Astrocyte (in vitro differentiated cells and primary cell): ENCODE data around the gene KCNC4. TPM values are rescaled to one million over a fixed set of nuclear protein-coding genes. Genes with fewer than 3 reads are reported as not detected.

Experiments used
- DNase-seq: peaks from one replicate; pipeline ENCODE4 v3.0.0-alpha.2; 2010; ENCODE audit warnings: low read depth
- FAIRE-seq: peaks from 2 replicates; lab custom pipeline; 2011; peaks lifted over from hg19 to GRCh38; lab: Jason Lieb, UNC
- H2AFZ ChIP-seq: 2 replicates; pipeline ENCODE4 v1.6.0; 2012; ENCODE audit warnings: low read depth, low read length, inconsistent platforms
- H3K27ac ChIP-seq: 2 replicates; pipeline ENCODE4 v1.5.1; 2011; ENCODE audit warnings: low read depth, low read length, inconsistent platforms
- H3K27me3 ChIP-seq: 2 replicates; pipeline ENCODE4 v1.6.0; 2011; ENCODE audit warnings: low read length, inconsistent platforms; ENCODE audit not compliant: insufficient read depth
- H3K36me3 ChIP-seq: 2 replicates; pipeline ENCODE4 v1.5.1; 2011; ENCODE audit warnings: low read length, inconsistent platforms; ENCODE audit not compliant: insufficient read depth
- H3K4me1 ChIP-seq: 2 replicates; pipeline ENCODE4 v1.5.1; 2011; ENCODE audit warnings: low read length, inconsistent platforms; ENCODE audit not compliant: insufficient read depth
- H3K4me2 ChIP-seq: 2 replicates; pipeline ENCODE4 v1.6.0; 2012; ENCODE audit warnings: low read length, inconsistent platforms
- H3K4me3 ChIP-seq: 2 replicates; pipeline ENCODE4 v1.5.1; 2011; ENCODE audit warnings: low read depth, mild to moderate bottlenecking, low read length, inconsistent platforms; ENCODE audit not compliant: insufficient read depth
- H3K79me2 ChIP-seq: 2 replicates; pipeline ENCODE4 v1.6.0; 2012; ENCODE audit warnings: mild to moderate bottlenecking, low read length, inconsistent platforms; ENCODE audit not compliant: insufficient read depth
- H3K9ac ChIP-seq: 2 replicates; pipeline ENCODE4 v1.6.0; 2012; ENCODE audit warnings: mild to moderate bottlenecking, low read length, inconsistent platforms
- H3K9me3 ChIP-seq: 2 replicates; pipeline ENCODE4 v1.5.1; 2012; ENCODE audit warnings: low read depth, mild to moderate bottlenecking, low read length, inconsistent platforms; ENCODE audit not compliant: insufficient read depth
- H4K20me1 ChIP-seq: 2 replicates; pipeline ENCODE4 v1.6.0; 2012; ENCODE audit warnings: low read length, inconsistent platforms; ENCODE audit not compliant: insufficient read depth
- H3K27ac Mint-ChIP-seq: one replicate; pipeline ENCODE4 v1.8.0; 2021; ENCODE audit warnings: mild to moderate bottlenecking, mixed read lengths; ENCODE audit not compliant: unreplicated experiment
- H3K27me3 Mint-ChIP-seq: one replicate; pipeline ENCODE4 v1.8.0; 2021; ENCODE audit warnings: low read depth, mixed read lengths; ENCODE audit not compliant: unreplicated experiment
- H3K36me3 Mint-ChIP-seq: one replicate; pipeline ENCODE4 v1.8.0; 2021; ENCODE audit warnings: low read depth, mixed read lengths; ENCODE audit not compliant: unreplicated experiment
- H3K4me1 Mint-ChIP-seq: one replicate; pipeline ENCODE4 v1.8.0; 2021; ENCODE audit warnings: low read depth, mixed read lengths; ENCODE audit not compliant: unreplicated experiment
- H3K4me3 Mint-ChIP-seq: one replicate; pipeline ENCODE4 v1.8.0; 2021; ENCODE audit warnings: mild to moderate bottlenecking, moderate library complexity, mixed read lengths; ENCODE audit not compliant: unreplicated experiment
- H3K9me3 Mint-ChIP-seq: one replicate; pipeline ENCODE4 v1.8.0; 2021; ENCODE audit warnings: mild to moderate bottlenecking, mixed read lengths; ENCODE audit not compliant: unreplicated experiment
- CTCF ChIP-seq: IDR thresholded peaks from 2 replicates; pipeline ENCODE4 v1.5.1; 2011; ENCODE audit warnings: low read depth, mild to moderate bottlenecking, inconsistent platforms, low read length, moderate library complexity; ENCODE audit not compliant: insufficient read depth
- EZH2 ChIP-seq: IDR thresholded peaks from 2 replicates; pipeline ENCODE4 v1.6.1; 2012; ENCODE audit warnings: mild to moderate bottlenecking, low read length, inconsistent platforms; ENCODE audit not compliant: insufficient read depth
- total RNA-seq: library from RNA; stranded (reverse); gene quantifications from 2 replicates; pipeline ENCODE4 v1.2.1, GENCODE V29; 2021

Gene KCNC4
- total RNA-seq, 1 donor from 2014 or later: 2.6 TPM

GRCh38 chr1:110212169-110213142 is 2.3 kb downstream of the KCNC4 start:
- H3K79me2 ChIP-seq: no peaks in the 10 kb centered on the region
- H3K9me3 ChIP-seq: no peaks in the 10 kb centered on the region
- H3K27me3 Mint-ChIP-seq: peaks cover 67% of the 10 kb centered on the region
- no peak overlapping the region for H3K27ac Mint-ChIP-seq
- no peak overlapping the region for H3K27ac ChIP-seq
- H3K9me3 Mint-ChIP-seq: peaks cover 2% of the 10 kb centered on the region
- no peak overlapping the region for H2AFZ ChIP-seq
- H3K27me3 ChIP-seq: peaks cover 41% of the 10 kb centered on the region
- H4K20me1 ChIP-seq: peaks cover 8% of the 10 kb centered on the region
- no peaks in the 10 kb centered on the region for H3K36me3 ChIP-seq
- DNase-seq (no peak), FAIRE-seq (no peak)
- no peak overlapping the region for H3K9ac ChIP-seq
- H3K4me1 ChIP-seq: peaks cover 9% of the 10 kb centered on the region
- H3K36me3 Mint-ChIP-seq: peaks cover 1% of the 10 kb centered on the region
- TF ChIP-seq CTCF (no peak), EZH2 (no peak)
- H3K4me3 ChIP-seq: no peak overlapping the region
- peak overlapping the region; percentile 90 for H3K4me2 ChIP-seq
- H3K4me1 Mint-ChIP-seq: peaks cover 2% of the 10 kb centered on the region
- peak overlapping the region; percentile 54 for H3K4me3 Mint-ChIP-seq

- Mint-ChIP-seq H3K9me3 (peaks cover 2% of the 10 kb centered on the region), H3K4me1 (peaks cover 2% of the 10 kb centered on the region), H3K27me3 (peaks cover 65% of the 10 kb centered on the region), H3K27ac (no peak overlapping the region), H3K4me3 (peak overlapping the region; percentile 22), H3K36me3 (peaks cover 1% of the 10 kb centered on the region)
- Histone ChIP-seq H3K27me3 (peaks cover 41% of the 10 kb centered on the region), H2AFZ (no peak overlapping the region), H3K36me3 (no peaks in the 10 kb centered on the region), H3K9ac (no peak overlapping the region), H4K20me1 (peaks cover 8% of the 10 kb centered on the region), H3K4me1 (peaks cover 9% of the 10 kb centered on the region), H3K27ac (no peak overlapping the region), H3K4me3 (no peak overlapping the region), H3K79me2 (no peaks in the 10 kb centered on the region), H3K9me3 (no peaks in the 10 kb centered on the region), H3K4me2 (no peak overlapping the region)
- FAIRE-seq (no peak), DNase-seq (no peak)
- no peak for TF ChIP-seq CTCF
- TF ChIP-seq EZH2: no peak
Observed at GRCh38 chr1:110213143-110213540, 3.0 kb downstream of the KCNC4 start.
